Natural killer cell treated with Interleukin-12 subunit alpha and Interleukin-12 subunit beta and Interleukin-15 and Interleukin-18, amount 100 ng/mL, for 72 hours (primary cell): ENCODE results near the gene PHOX2A. TPM values are rescaled to one million over a fixed set of nuclear protein-coding genes. Genes with fewer than 3 reads are reported as not detected.
A peak's percentile ranks its signal among the peaks of the same experiment; 100 is the strongest.
"Not testable (repeated sequence)": the region's sequence is repeated elsewhere in the genome, so short reads cannot be mapped to it uniquely, and the experiment has no call there.

Source experiments
- ATAC-seq, 2 donors: fragments of 150-1000 bp; cut with Tn5 transposase in 1 of 2; sonication (Bioruptor Pico), chemical (Tn5 transposase) in 1 of 2; 2 replicates each; pipeline ENCODE4 v1.10.0; 2021
- DNase-seq: peaks from one replicate; pipeline ENCODE4 v3.0.0; 2022; ENCODE audit warnings: low spot score
- H3K27ac Mint-ChIP-seq, 2 donors: 1 replicate in 1 of 2; 2 replicates in 1 of 2; pipeline ENCODE4 v1.8.0; 2022; ENCODE audit warnings: mixed read lengths in 2 of 2, mild to moderate bottlenecking in 1 of 2, moderate library complexity in 1 of 2
- H3K27me3 Mint-ChIP-seq, 2 donors: 1 replicate in 1 of 2; 2 replicates in 1 of 2; pipeline ENCODE4 v1.8.0; 2022; ENCODE audit warnings: mixed read lengths in 2 of 2
- H3K36me3 Mint-ChIP-seq: one replicate; pipeline ENCODE4 v1.8.0; 2022; ENCODE audit warnings: mixed read lengths
- H3K4me1 Mint-ChIP-seq, 2 donors: 1 replicate in 1 of 2; 2 replicates in 1 of 2; pipeline ENCODE4 v1.8.0; 2022; ENCODE audit warnings: low read depth in 2 of 2, mixed read lengths in 2 of 2, mild to moderate bottlenecking in 1 of 2
- H3K4me3 Mint-ChIP-seq: one replicate; pipeline ENCODE4 v1.8.0; 2022; ENCODE audit warnings: mixed read lengths
- H3K9me3 Mint-ChIP-seq: 2 replicates; pipeline ENCODE4 v1.8.0; 2022; ENCODE audit warnings: mixed read lengths
- total RNA-seq, 2 donors: library from RNA; stranded (reverse); gene quantifications; one replicate each; pipeline ENCODE4 v1.2.3, GENCODE V29; 2022

Gene PHOX2A
- total RNA-seq, 2 donors from 2014 or later = not detected

GRCh38 chr11:72218251-72218745 is 25.7 kb downstream of the PHOX2A start:
- Mint-ChIP-seq H3K27ac (no peak overlapping the region), H3K4me3 (no peak overlapping the region), H3K9me3 (no peaks in the 10 kb centered on the region), H3K4me1 (peaks cover 19 to 22% of the 10 kb centered on the region in 2 donors), H3K27me3 (peaks cover 8 to 11% of the 10 kb centered on the region in 2 donors), H3K36me3 (no peaks in the 10 kb centered on the region)
- ATAC-seq = no peak
- no peak for DNase-seq

DNA sequence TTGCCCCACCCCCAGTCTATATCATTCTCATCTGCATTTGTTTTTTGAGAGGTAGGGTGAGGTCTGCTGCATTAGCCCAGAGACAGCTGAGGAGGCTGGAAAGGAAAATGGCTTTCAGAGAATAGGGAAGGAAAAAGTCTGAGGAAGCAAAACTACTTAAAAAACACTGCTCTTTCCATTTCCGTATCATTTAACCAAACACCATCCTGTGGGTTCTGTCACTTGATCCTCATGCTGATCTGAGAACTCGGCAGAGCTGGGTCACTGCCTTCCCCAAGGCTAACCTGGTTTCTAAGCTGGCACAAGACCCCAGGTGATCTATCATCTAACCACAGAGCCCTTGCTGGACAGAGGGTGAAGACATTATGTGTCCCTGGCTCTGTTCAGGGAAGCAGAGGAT is 26.1 kb downstream of the PHOX2A start:
- no peaks in the 10 kb centered on the region for H3K9me3 Mint-ChIP-seq
- H3K4me1 Mint-ChIP-seq = peaks cover 19% of the 10 kb centered on the region in 2 donors
- DNase-seq = peak; percentile 32
- no peak for ATAC-seq
- no peaks in the 10 kb centered on the region for H3K36me3 Mint-ChIP-seq
- H3K4me3 Mint-ChIP-seq = no peak overlapping the region
- no peak overlapping the region for H3K27ac Mint-ChIP-seq
- peaks cover 8 to 16% of the 10 kb centered on the region in 2 donors for H3K27me3 Mint-ChIP-seq

GRCh38 chr11:72216638-72217037 is 27.3 kb downstream of the PHOX2A start, which contains the start of gene FOLR2:
Gene FOLR2, plus strand, starts transcription at chr11:72216794. Its CDS starts 1,791 bp downstream, at chr11:72218585.
- H3K27ac Mint-ChIP-seq = no peak within 1 kb of the TSS
- no peak for DNase-seq

DNA sequence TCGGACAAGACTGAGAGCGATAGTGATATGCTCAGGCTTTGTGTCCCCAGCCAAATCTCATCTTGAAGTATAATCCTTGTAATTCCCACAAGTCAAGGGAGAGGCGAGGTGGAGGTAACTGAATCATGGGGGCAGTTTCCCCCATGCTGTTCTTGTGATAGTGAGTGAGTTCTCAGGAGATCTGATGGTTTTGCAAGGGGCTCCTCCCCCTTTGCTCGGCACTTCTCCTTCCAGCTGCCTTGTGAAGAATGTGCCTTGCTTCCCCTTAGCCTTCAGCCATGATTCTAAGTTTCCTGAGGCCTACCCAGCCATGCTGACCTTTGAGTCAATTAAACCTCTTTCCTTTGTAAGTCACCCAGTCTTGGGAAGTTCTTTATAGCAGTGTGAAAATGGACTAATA is 34.9 kb downstream of the PHOX2A start:
- no peak for ATAC-seq
- DNase-seq = no peak
- no peaks in the 10 kb centered on the region for H3K4me1 Mint-ChIP-seq
- no peak overlapping the region for H3K27ac Mint-ChIP-seq
- peaks cover 11% of the 10 kb centered on the region for H3K36me3 Mint-ChIP-seq
- H3K4me3 Mint-ChIP-seq = no peak overlapping the region
- peaks cover 6% of the 10 kb centered on the region for H3K9me3 Mint-ChIP-seq
- peaks cover 0 to 16% of the 10 kb centered on the region in 2 donors for H3K27me3 Mint-ChIP-seq

More at GRCh38 chr11:72216638-72217037, 27.3 kb downstream of the PHOX2A start, which contains the start of gene FOLR2:
- Mint-ChIP-seq H3K4me3 (no peak within 1 kb of the TSS), H3K27me3 (peaks cover 8 to 16% of the 10 kb centered on the region in 2 donors), H3K4me1 (peaks cover 11 to 15% of the 10 kb centered on the region in 2 donors), H3K36me3 (no peaks in the 10 kb centered on the region), H3K9me3 (no peaks in the 10 kb centered on the region)
- ATAC-seq = no peak

- H3K4me1 Mint-ChIP-seq = no peaks in the 10 kb centered on the region
- peaks cover 6% of the 10 kb centered on the region for H3K9me3 Mint-ChIP-seq
- DNase-seq (no peak), ATAC-seq (no peak)
- peaks cover 0 to 14% of the 10 kb centered on the region in 2 donors for H3K27me3 Mint-ChIP-seq
- no peak overlapping the region for H3K27ac Mint-ChIP-seq
- H3K36me3 Mint-ChIP-seq = peaks cover 11% of the 10 kb centered on the region
- H3K4me3 Mint-ChIP-seq = no peak overlapping the region
Observed at GRCh38 chr11:72208281-72208680, 35.7 kb downstream of the PHOX2A start.

DNA sequence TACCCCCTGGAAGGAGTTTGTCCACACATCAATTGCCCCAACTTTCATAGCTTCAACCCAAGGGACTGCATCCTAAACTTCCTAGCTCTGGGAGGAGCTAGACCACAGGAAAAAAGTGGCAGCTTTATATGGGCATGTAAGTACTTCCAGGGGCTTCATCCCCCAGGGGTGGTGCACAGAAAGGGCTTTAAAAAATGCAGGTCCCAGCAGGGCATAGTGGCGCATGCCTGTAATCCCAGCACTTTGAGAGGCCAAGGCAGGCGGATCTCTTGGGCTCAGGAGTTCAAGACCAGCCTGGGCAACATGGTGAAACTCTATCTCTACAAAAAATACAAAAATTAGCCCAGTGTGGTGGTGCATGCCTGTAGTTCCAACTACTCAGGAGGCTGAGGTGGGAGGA is 37.2 kb downstream of the PHOX2A start:
- not testable (repeated sequence) for H3K4me1 Mint-ChIP-seq, H3K27me3 Mint-ChIP-seq, H3K4me3 Mint-ChIP-seq, ATAC-seq, DNase-seq, H3K9me3 Mint-ChIP-seq, H3K27ac Mint-ChIP-seq
- H3K36me3 Mint-ChIP-seq = peaks cover 11% of the 10 kb centered on the region

GRCh38 chr11:72204886-72205285 is 39.1 kb downstream of the PHOX2A start:
- ATAC-seq (no peak), DNase-seq (no peak)
- Mint-ChIP-seq H3K27me3 (peaks cover 0 to 8% of the 10 kb centered on the region in 2 donors), H3K36me3 (peaks cover 9% of the 10 kb centered on the region), H3K4me3 (no peak overlapping the region), H3K9me3 (peaks cover 6% of the 10 kb centered on the region), H3K4me1 (no peaks in the 10 kb centered on the region), H3K27ac (no peak overlapping the region)

DNA sequence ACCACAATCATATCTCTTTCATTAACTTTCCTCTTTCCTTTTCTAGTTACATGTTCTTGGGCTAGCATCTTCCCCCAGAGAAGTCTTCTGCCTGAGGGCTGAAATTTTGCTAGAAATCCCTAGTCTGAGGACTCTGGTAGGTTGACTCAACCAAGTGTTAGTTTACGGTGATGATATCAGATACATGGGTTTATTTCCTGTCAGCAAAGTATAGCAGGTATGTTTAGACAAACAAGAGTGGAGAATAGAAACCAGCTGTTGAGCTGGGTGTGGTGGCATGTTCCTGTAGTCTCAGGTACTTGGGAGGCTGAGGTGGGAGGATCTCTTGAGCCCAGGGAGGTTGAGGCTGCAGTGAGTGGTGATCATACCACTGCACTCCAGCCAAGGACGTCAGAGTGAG is 40.8 kb downstream of the PHOX2A start:
- Mint-ChIP-seq H3K27ac (no peak overlapping the region), H3K4me1 (no peaks in the 10 kb centered on the region), H3K4me3 (no peak overlapping the region), H3K27me3 (no peaks in the 10 kb centered on the region), H3K36me3 (no peaks in the 10 kb centered on the region), H3K9me3 (no peaks in the 10 kb centered on the region)
- DNase-seq (no peak), ATAC-seq (no peak)

GRCh38 chr11:72202571-72202970 is 41.4 kb downstream of the PHOX2A start:
- DNase-seq (no peak), ATAC-seq (no peak)
- H3K27ac Mint-ChIP-seq = no peak overlapping the region
- no peaks in the 10 kb centered on the region for H3K9me3 Mint-ChIP-seq
- no peaks in the 10 kb centered on the region for H3K4me1 Mint-ChIP-seq
- H3K4me3 Mint-ChIP-seq = no peak overlapping the region
- no peaks in the 10 kb centered on the region for H3K27me3 Mint-ChIP-seq
- no peaks in the 10 kb centered on the region for H3K36me3 Mint-ChIP-seq

DNA sequence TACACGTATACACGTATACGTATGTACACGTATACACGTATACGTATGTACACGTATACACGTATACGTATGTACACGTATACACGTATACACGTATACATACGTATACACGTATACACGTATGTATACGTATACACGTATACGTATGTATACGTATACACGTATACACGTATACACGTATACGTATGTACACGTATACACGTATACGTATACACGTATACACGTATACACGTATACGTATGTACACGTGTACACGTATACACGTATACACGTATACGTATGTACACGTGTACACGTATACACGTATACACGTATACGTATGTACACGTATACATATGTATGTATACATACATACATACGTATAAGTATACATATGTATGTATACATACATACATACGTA is 42.5 kb downstream of the PHOX2A start:
- not testable (repeated sequence) for DNase-seq, H3K4me1 Mint-ChIP-seq, H3K9me3 Mint-ChIP-seq, H3K27ac Mint-ChIP-seq, H3K4me3 Mint-ChIP-seq, ATAC-seq, H3K27me3 Mint-ChIP-seq, H3K36me3 Mint-ChIP-seq

DNA sequence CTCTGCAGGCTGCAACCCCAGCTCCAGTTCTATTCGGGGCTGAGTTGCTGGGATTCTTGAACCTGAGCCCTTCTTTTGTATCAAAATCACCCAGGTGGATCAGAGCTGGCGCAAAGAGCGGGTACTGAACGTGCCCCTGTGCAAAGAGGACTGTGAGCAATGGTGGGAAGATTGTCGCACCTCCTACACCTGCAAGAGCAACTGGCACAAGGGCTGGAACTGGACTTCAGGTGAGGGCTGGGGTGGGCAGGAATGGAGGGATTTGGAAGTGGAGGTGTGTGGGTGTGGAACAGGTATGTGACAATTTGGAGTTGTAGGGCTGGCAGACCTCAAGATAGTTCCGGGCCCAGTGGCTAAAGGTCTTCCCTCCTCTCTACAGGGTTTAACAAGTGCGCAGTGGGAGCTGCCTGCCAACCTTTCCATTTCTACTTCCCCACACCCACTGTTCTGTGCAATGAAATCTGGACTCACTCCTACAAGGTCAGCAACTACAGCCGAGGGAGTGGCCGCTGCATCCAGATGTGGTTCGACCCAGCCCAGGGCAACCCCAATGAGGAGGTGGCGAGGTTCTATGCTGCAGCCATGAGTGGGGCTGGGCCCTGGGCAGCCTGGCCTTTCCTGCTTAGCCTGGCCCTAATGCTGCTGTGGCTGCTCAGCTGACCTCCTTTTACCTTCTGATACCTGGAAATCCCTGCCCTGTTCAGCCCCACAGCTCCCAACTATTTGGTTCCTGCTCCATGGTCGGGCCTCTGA is 48.3 kb downstream of the PHOX2A start:
- Mint-ChIP-seq H3K4me3 (no peak overlapping the region), H3K36me3 (no peaks in the 10 kb centered on the region), H3K4me1 (no peaks in the 10 kb centered on the region), H3K27ac (no peak overlapping the region), H3K9me3 (no peaks in the 10 kb centered on the region), H3K27me3 (no peaks in the 10 kb centered on the region)
- DNase-seq (no peak), ATAC-seq (no peak)

GRCh38 chr11:72191961-72192381 is 52.0 kb downstream of the PHOX2A start, which contains the start of gene FOLR1:
Gene FOLR1, plus strand, starts transcription at chr11:72192140. Its CDS starts 34 bp downstream, at chr11:72192174.
- H3K4me3 Mint-ChIP-seq = no peak within 1 kb of the TSS
- no peaks in the 10 kb centered on the region for H3K4me1 Mint-ChIP-seq

GRCh38 chr11:72190631-72191071 is 53.3 kb downstream of the PHOX2A start:
- DNase-seq (no peak), ATAC-seq (no peak)
- no peaks in the 10 kb centered on the region for H3K27me3 Mint-ChIP-seq
- no peaks in the 10 kb centered on the region for H3K4me1 Mint-ChIP-seq
- no peak overlapping the region for H3K27ac Mint-ChIP-seq
- H3K9me3 Mint-ChIP-seq = no peaks in the 10 kb centered on the region
- H3K4me3 Mint-ChIP-seq = no peak overlapping the region
- no peaks in the 10 kb centered on the region for H3K36me3 Mint-ChIP-seq

More at GRCh38 chr11:72191961-72192381, 52.0 kb downstream of the PHOX2A start, which contains the start of gene FOLR1:
- H3K36me3 Mint-ChIP-seq = no peaks in the 10 kb centered on the region
- no peak for ATAC-seq
- H3K27ac Mint-ChIP-seq = no peak within 1 kb of the TSS
- H3K27me3 Mint-ChIP-seq = no peaks in the 10 kb centered on the region
- DNase-seq = no peak
- H3K9me3 Mint-ChIP-seq = no peaks in the 10 kb centered on the region

DNA sequence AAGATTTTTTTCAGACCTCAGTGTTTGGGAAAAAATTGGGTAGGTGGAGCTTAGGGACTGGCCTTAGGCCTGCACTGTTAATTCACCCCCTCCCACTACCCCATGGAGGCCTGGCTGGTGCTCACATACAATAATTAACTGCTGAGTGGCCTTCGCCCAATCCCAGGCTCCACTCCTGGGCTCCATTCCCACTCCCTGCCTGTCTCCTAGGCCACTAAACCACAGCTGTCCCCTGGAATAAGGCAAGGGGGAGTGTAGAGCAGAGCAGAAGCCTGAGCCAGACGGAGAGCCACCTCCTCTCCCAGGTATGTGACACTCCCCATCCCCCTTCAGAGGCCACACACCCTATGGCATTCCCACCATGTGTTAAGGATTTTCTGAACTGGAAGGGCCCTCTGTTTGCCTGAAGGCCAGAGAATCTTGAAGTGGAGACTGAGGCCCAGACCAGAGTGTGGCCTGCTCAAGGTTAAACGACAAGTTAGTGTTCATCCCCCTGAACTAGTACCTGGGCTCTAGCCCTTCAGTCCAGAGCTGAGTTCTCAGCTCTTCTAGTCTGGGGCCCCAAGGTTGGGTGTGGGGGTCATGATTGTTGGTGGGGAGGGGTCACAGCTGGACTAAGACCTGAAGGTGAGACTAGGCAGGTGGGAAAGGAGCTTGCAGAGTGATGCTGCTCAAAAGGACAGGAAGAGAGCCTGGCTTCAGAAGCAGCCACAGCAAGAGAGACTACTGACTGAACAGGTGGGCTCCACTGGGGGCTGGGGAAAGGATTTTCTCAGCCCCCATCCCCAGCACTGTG is 54.3 kb downstream of the PHOX2A start:
- no peaks in the 10 kb centered on the region for H3K36me3 Mint-ChIP-seq
- no peak overlapping the region for H3K4me3 Mint-ChIP-seq
- DNase-seq (no peak), ATAC-seq (peak in 1 of 2 donors; percentile 53)
- H3K4me1 Mint-ChIP-seq = no peaks in the 10 kb centered on the region
- H3K27me3 Mint-ChIP-seq = no peaks in the 10 kb centered on the region
- H3K9me3 Mint-ChIP-seq = no peaks in the 10 kb centered on the region
- H3K27ac Mint-ChIP-seq = no peak overlapping the region
